Measurements from ENCODE around the gene CFAP65.

CFAP65 gene

DNA sequence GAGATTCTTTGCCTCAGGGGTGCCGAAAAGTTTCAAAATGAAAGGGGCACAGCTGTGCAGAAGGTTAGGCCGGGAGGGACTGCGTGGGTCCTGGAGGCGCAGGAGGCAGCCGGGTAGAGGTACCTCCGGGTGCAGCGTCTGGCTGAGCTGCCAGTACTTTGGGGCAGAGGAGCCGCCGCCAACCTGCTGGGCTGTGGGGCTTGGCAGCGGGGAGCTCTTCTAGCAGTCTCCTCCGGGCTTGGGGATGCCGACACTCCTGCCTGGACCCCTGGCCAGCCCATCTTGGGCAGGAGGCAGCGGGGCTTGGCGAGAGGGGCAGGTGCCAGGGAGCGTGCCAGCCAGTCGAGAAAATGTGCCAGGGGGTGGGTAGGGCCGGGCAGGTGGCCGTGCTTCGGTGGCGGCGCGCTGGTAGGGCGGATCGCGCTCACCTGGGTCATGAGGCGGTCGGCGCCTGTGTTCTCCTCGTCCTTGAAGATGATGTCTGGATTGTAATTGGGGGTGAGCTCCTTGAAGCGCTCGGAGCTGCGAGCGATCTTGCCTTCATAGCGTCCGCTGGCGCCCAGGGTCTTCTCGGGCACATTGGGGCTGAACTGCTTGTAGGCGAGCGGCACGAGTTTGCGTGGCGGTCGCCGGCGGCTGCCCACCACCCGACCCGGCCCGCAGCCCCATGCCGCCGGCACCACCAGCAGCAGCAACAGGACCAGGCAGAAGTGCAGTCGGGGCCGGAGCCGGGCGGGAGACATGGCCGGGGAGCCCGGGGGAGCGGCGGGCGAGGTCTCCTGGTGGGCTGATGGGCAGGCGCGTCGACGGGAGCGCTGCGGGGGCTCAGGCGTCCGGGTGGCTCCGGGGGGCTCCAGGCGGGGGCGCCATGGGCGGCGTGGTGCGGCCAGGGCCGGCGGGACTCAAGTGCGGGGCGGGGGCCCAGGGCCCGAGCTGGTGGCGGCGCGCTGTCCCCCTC lies 18.7 kb upstream of the CFAP65 start:
- DNase-seq, result no peak

DNA sequence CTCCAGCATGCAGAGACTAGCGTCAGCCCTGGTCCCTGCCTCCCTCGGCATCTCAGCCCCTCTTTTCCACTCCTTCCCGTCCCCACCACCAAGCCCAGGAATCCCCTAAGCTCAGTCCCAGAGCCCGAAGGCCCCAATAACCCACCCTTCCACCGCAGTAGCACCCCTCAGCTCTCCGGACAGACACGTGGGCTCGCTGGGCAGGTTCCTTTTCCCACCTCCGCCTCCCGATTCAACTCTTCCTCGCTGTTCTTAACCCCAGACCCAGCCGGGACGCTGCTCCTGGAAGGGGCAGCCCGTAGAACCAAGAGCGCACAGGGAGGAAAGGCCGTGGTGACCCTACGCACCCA lies 18.0 kb upstream of the CFAP65 start:
- DNase-seq, result no peak

GRCh38 chr2:219058541-219059374 lies 17.4 kb upstream of the CFAP65 start:
- DNase-seq, result no peak

- DNase-seq, result no peak
These were observed 16.6 kb upstream of the CFAP65 start for GRCh38 chr2:219057709-219058540.

- DNase-seq, result no peak
These were observed 15.8 kb upstream of the CFAP65 start for GRCh38 chr2:219056896-219057708.

- DNase-seq, result no peak
These were observed 15.0 kb upstream of the CFAP65 start for GRCh38 chr2:219056176-219056895.

DNA sequence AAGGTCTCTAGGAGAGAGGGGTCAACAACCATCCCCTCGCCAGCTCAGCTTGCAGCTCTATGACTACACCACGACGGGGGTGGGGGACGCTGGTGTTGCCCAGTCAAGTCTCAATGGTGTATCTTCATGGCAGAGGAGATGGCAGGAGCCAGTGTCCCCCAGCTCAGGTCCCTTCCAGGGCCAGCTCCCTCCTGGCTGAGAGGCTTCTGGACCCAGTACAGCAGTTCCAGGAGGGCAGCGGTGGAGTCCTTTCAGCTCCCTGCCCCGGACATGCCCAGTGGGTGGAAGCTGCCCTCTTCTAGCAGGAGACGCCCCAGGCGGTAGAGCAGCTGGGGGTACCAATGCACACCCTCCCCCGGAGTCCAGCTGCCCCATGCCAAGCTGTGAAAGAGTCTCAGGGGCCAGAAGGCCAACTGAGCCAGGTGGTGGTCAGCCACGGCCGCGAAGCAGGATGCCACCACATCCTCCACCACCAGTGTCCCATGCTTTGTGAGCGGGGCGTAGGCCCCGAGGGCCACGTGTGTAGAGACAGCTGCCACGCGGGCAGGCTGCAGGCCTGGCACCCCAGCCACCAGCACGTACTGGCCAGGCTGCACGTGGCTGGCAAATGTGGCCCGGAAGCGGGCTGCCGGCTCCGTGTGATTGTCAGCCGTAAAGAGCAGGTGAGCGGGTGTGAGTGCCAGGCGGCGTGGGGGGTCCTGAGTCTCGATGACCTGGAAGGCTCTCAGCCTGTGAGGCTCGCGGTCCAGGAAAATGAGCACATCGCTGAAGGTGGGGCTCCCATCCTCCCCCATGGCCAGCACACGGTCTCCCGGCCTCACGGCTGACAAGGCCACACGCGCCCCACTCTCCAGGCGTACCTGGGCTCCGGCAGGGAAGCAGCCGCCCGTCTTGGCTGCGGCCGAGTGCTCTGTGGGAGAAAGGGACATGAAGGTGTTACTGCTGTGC lies 13.9 kb upstream of the CFAP65 start:
- no peak for DNase-seq

GRCh38 chr2:219049282-219049681 lies 8.0 kb upstream of the CFAP65 start:
- no peak for DNase-seq

- no peak for DNase-seq
These were observed 4.7 kb upstream of the CFAP65 start for GRCh38 chr2:219045937-219046550.

DNA sequence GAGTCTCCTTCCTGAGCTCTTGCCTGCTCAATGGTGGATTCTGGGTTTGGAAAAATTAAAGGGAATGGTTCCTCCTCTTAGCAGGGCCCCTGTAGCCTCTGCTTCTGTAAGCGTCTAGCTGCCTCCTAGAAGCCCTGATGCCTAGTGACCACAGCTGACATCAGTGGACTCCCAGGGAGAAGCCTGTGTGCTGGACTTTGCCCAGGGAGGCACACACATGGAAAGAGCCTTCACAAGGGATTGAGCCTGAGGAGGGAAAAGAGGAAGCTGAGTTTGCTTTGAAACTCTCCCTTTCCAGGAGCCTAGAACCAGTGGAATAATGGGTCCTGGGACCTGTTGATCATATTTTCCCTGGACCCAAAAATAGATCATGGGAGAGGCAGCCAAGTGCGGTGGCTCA lies 1.4 kb upstream of the CFAP65 start:
- DNase-seq, result no peak

DNA sequence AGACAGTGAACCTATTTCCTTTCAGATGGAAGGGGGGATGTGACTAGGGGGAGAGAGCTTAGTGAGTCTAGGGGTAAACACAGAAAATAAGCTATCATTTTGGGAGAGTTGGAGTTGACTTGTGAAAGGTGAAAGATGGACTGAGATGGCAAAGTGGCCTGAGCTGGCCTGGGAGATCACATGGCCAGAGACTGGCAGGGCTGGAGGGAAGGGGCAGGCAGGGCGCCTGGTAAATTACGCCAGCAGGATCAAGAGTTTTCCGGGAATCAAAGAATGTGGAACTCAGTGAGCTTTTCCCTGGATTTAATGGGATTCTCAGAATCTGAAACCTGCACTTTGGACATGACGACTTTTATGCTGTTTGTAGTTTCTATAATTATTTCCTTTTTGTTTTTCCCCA lies 841 bp upstream of the CFAP65 start:
- DNase-seq, result no peak

DNA sequence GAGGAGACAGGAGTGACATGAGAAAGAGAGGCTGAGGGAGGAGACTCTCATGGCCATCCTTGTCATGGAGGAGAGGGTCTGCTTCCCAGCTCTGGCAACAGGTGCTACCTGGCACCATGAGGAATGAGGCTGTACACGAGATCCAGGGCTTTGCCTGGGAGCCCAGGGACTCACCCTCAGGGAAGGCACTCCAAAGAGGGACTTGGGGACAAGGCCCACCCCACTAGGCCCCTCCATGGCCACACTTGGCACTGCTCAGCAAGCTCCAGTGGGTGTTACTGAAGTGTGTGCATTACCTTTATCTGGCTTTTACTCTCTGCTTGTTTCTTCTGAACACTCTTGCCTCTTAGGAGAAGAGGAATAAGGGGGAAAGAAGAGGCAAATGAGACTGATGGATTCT lies 2.7 kb downstream of the CFAP65 start:
- DNase-seq, result no peak

- no peak for DNase-seq
These were observed 3.4 kb downstream of the CFAP65 start for GRCh38 chr2:219037783-219038499.

- no peak for DNase-seq
These were observed 5.4 kb downstream of the CFAP65 start for GRCh38 chr2:219035942-219036341.

- DNase-seq, result no peak
These were observed 6.5 kb downstream of the CFAP65 start for GRCh38 chr2:219034823-219035222.

- DNase-seq, result no peak
These were observed 9.1 kb downstream of the CFAP65 start for GRCh38 chr2:219032051-219032745.

DNA sequence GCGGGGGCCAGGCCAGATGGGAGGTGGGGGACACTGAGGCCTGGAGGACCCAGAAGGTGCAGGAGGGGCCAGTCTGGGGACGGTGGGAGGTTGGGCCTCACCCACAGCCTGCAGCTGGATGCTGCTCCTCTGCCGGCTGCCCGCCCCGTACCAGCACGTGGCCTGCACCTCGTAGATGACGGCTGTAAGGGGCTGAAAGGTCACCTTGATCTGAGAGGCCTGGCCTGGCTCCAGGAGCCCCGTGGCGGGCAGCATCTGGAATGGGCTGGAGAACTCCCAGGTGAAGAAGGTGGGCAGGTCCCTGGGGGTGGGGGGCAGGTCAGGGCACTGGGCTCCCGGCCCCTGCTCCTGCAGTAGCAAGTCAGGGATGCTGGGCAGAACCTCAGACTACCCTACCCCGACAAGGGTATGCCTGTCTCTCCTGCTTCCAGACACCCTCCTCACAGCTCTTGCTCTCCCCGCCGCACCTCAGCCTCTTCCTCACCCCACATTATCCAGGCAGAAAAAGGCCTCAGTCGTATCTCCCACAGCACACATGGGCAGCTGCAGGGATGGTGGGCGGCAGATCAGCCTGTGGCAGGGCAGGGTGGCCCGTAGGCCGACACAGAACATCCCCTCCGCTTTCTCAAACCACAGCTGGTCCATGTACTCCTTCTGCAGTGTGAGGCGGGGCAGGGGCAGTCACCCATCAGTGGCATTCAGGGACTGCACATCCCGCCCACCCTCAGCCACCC lies 10.1 kb downstream of the CFAP65 start:
- DNase-seq, result no peak
